ENCODE data around the gene ZNF487.

The ZNF487 gene

GRCh38 chr10:43420369-43421200, 16.3 kb upstream of the ZNF487 start (continued):
- TF ChIP-seq ZNF548 (tag by site-specific recombination; IDR thresholded peaks at IDR 0.05) (no peak), ZNF600 (tag by site-specific recombination; IDR thresholded peaks at IDR 0.05) (peak; percentile 68), ZBTB21 (tag by site-specific recombination; IDR thresholded peaks at IDR 0.05) (peak; percentile 38; the same call in 1 of the 2 replicates), ZBTB7A (tag by site-specific recombination; IDR thresholded peaks at IDR 0.05; ENCODE audit: low read depth) (peak; percentile 55; the same call in 1 of the 2 replicates), TRIM28 (IDR thresholded peaks at IDR 0.05; ENCODE audit: borderline replicate concordance, low read length) (peak; percentile 70; the same call in 1 of the 2 replicates), REPIN1 (tag by site-specific recombination; IDR thresholded peaks at IDR 0.05; ENCODE audit: low read depth) (peak; percentile 22; the same call in 1 of the 2 replicates), ZNF155 (tag by site-specific recombination; IDR thresholded peaks at IDR 0.05) (no peak), ZNF10 (tag by site-specific recombination; IDR thresholded peaks at IDR 0.05) (peak; percentile 40), ZBTB20 (tag by site-specific recombination; IDR thresholded peaks at IDR 0.05) (peak; percentile 93), ZNF350 (tag by site-specific recombination; IDR thresholded peaks at IDR 0.05) (no peak), ZNF529 (tag by site-specific recombination; IDR thresholded peaks at IDR 0.05; ENCODE audit: insufficient replicate concordance) (no peak), KLF1 (tag by site-specific recombination; IDR thresholded peaks at IDR 0.05) (peak; percentile 24; the same call in 1 of the 2 replicates), KLF9 (tag by site-specific recombination; IDR thresholded peaks at IDR 0.05; ENCODE audit: low read depth) (peak; percentile 44; the same call in 1 of the 2 replicates), ZNF391 (tag by site-specific recombination; IDR thresholded peaks at IDR 0.05; ENCODE audit: borderline replicate concordance, low read depth) (peak; percentile 55; the same call in 1 of the 2 replicates), ZNF335 (tag by site-specific recombination; conservative IDR thresholded peaks at IDR 0.05) (peak; percentile 93), ZNF518A (tag by site-specific recombination; conservative IDR thresholded peaks at IDR 0.05; ENCODE audit: low read depth) (0 out of 2 replicates have a peak, but pooled peaks have one; percentile 44), ZNF501 (tag by site-specific recombination; IDR thresholded peaks at IDR 0.05) (peak; percentile 91), KLF10 (tag by site-specific recombination; IDR thresholded peaks at IDR 0.05) (peak; percentile 64; the same call in 1 of the 2 replicates), TSHZ1 (tag by site-specific recombination; IDR thresholded peaks at IDR 0.05; ENCODE audit: borderline replicate concordance) (no peak), PRDM10 (tag by site-specific recombination; IDR thresholded peaks at IDR 0.05) (peak; percentile 95), HOXC10 (CRISPR knock-in tag; IDR thresholded peaks at IDR 0.05) (no peak), ZBTB49 (tag by site-specific recombination; IDR thresholded peaks at IDR 0.05; ENCODE audit: low read depth) (no peak), ZNF341 (tag by site-specific recombination; IDR thresholded peaks at IDR 0.05; ENCODE audit: low read depth) (peak; percentile 92)

Data from HEK293 (cell line).